ENCODE data around the gene FAM89B.
A peak's percentile ranks its signal among the peaks of the same experiment; 100 is the strongest.
"Not testable (repeated sequence)": the region's sequence is repeated elsewhere in the genome, so short reads cannot be mapped to it uniquely, and the experiment has no call there.

Gene FAM89B

DNA sequence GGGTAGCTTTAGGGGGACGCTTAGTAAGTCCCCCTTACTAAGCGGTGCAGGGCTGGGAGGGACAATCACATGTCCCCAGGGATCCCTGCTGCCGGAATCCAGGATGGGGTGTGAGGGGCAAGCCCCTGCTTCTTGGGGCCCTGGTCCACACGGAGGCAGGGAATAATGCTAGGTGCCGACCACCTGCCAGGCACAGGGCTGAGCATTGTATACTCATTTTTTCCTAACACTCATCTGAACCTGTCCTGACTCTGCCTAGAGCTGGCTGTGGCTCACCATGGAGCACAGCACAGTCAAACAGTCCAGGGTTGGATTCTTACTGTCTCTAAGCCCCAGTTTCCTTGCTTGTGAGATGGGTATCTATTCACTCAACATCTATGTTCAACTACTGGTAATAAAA is 12.8 kb upstream of the FAM89B start:
- Histone ChIP-seq H3K27ac (ENCODE audit: low read depth, low read length) (no peak overlapping the region), H3K4me3 (ENCODE audit: low read length) (no peak overlapping the region), H3K9me3 (ENCODE audit: insufficient read depth, low read depth, low read length) (no peaks in the 10 kb centered on the region), H3K27me3 (ENCODE audit: insufficient read depth, low read length) (peaks cover 26% of the 10 kb centered on the region), H3K4me1 (ENCODE audit: insufficient read depth, low read length) (peaks cover 22% of the 10 kb centered on the region), H3K9ac (ENCODE audit: low read depth, low read length) (no peak overlapping the region), H3K36me3 (ENCODE audit: insufficient read depth, low read length) (no peaks in the 10 kb centered on the region)
- 73% methylated on average over 5 of the region's 5 CpGs for WGBS

DNA sequence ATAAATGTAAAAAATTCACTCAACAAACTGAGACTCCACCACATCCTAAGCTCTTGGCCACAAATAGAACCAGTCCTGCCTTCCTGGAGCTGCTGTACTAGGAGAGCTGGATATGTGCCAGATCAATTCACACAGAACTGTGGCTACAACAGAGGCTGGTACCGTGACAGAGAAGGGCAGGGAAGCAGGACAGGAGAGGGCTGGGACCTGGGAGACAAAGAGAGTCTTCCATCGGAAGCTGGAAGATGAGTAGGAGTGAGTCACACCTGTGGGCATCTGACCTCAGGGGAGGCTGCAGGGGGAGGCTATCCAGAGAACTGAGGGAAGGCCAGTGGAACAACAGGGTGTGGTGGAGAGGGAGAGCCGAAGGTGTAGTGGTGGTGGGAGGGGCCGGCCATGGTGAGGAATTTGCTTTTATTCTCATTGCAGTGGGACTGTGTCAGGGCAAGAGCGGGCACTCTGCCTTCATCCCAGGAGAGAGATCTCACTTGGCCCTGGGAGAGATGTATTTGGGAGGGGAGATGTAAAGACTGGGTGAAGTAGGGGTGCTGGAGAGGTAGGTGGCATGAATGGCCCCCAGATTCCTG is 12.3 kb upstream of the FAM89B start:
- 45% methylated on average over 5 of the region's 5 CpGs for WGBS
- Histone ChIP-seq H3K27me3 (ENCODE audit: insufficient read depth, low read length) (peaks cover 21% of the 10 kb centered on the region), H3K4me3 (ENCODE audit: low read length) (peak overlapping the region; percentile 16; the same call in 1 of the 2 replicates), H3K27ac (ENCODE audit: low read depth, low read length) (no peak overlapping the region), H3K9ac (ENCODE audit: low read depth, low read length) (no peak overlapping the region), H3K36me3 (ENCODE audit: insufficient read depth, low read length) (no peaks in the 10 kb centered on the region), H3K4me1 (ENCODE audit: insufficient read depth, low read length) (peaks cover 22% of the 10 kb centered on the region), H3K9me3 (ENCODE audit: insufficient read depth, low read depth, low read length) (no peaks in the 10 kb centered on the region)

- Histone ChIP-seq H3K9ac (ENCODE audit: low read depth, low read length) (no peak overlapping the region), H3K36me3 (ENCODE audit: insufficient read depth, low read length) (no peaks in the 10 kb centered on the region), H3K4me1 (ENCODE audit: insufficient read depth, low read length) (peaks cover 22% of the 10 kb centered on the region), H3K27ac (ENCODE audit: low read depth, low read length) (0 out of 2 replicates have a peak overlapping the region, but pooled peaks have one; percentile 31), H3K9me3 (ENCODE audit: insufficient read depth, low read depth, low read length) (no peaks in the 10 kb centered on the region), H3K4me3 (ENCODE audit: low read length) (peak overlapping the region; percentile 25), H3K27me3 (ENCODE audit: insufficient read depth, low read length) (peaks cover 20% of the 10 kb centered on the region)
- WGBS, result 16% methylated on average over 15 of the region's 15 CpGs
These were observed 11.6 kb upstream of the FAM89B start for GRCh38 chr11:65560555-65561418.

GRCh38 chr11:65562020-65562419 is 10.3 kb upstream of the FAM89B start:
- no peaks in the 10 kb centered on the region for H3K9me3 ChIP-seq (ENCODE audit: insufficient read depth, low read depth, low read length)
- no peak overlapping the region for H3K27ac ChIP-seq (ENCODE audit: low read depth, low read length)
- peaks cover 22% of the 10 kb centered on the region for H3K4me1 ChIP-seq (ENCODE audit: insufficient read depth, low read length)
- peaks cover 15% of the 10 kb centered on the region for H3K27me3 ChIP-seq (ENCODE audit: insufficient read depth, low read length)
- H3K36me3 ChIP-seq (ENCODE audit: insufficient read depth, low read length), result no peaks in the 10 kb centered on the region
- H3K4me3 ChIP-seq (ENCODE audit: low read length), result no peak overlapping the region
- 94% methylated on average over 7 of the region's 7 CpGs for WGBS
- no peak overlapping the region for H3K9ac ChIP-seq (ENCODE audit: low read depth, low read length)

DNA sequence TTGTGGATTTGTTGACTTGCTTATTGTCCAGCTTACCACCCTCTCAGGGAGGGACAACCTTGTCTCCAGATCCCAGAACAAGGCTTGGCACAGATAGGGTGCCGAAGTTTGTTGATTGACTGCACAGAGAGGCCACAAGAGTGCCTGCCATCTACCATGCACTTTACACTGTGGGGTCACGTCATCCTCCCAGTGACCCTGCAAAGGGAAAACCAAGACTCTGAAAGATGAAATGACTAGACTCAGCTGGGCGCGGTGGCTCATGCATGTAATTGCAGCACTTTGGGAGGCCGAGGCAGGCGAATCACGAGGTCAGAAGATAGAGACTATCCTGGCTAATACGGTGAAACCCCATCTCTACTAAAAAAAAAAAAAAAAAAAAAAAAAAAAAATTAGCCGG is 9.6 kb upstream of the FAM89B start:
- no peaks in the 10 kb centered on the region for H3K9me3 ChIP-seq (ENCODE audit: insufficient read depth, low read depth, low read length)
- H3K4me1 ChIP-seq (ENCODE audit: insufficient read depth, low read length), result peaks cover 18% of the 10 kb centered on the region
- whole genome bisulfite sequencing, result 91% methylated on average over 8 of the region's 9 CpGs
- peaks cover 9% of the 10 kb centered on the region for H3K27me3 ChIP-seq (ENCODE audit: insufficient read depth, low read length)
- no peaks in the 10 kb centered on the region for H3K36me3 ChIP-seq (ENCODE audit: insufficient read depth, low read length)
- no peak overlapping the region for H3K9ac ChIP-seq (ENCODE audit: low read depth, low read length)
- H3K27ac ChIP-seq (ENCODE audit: low read depth, low read length), result no peak overlapping the region
- no peak overlapping the region for H3K4me3 ChIP-seq (ENCODE audit: low read length)

- Histone ChIP-seq H3K9ac (ENCODE audit: low read depth, low read length) (no peak overlapping the region), H3K27me3 (ENCODE audit: insufficient read depth, low read length) (peaks cover 8% of the 10 kb centered on the region), H3K36me3 (ENCODE audit: insufficient read depth, low read length) (no peaks in the 10 kb centered on the region), H3K4me3 (ENCODE audit: low read length) (no peak overlapping the region), H3K4me1 (ENCODE audit: insufficient read depth, low read length) (peaks cover 17% of the 10 kb centered on the region), H3K9me3 (ENCODE audit: insufficient read depth, low read depth, low read length) (no peaks in the 10 kb centered on the region), H3K27ac (ENCODE audit: low read depth, low read length) (no peak overlapping the region)
- 95% methylated on average over 4 of the region's 4 CpGs for WGBS
These were observed 8.7 kb upstream of the FAM89B start for GRCh38 chr11:65563601-65564000.

DNA sequence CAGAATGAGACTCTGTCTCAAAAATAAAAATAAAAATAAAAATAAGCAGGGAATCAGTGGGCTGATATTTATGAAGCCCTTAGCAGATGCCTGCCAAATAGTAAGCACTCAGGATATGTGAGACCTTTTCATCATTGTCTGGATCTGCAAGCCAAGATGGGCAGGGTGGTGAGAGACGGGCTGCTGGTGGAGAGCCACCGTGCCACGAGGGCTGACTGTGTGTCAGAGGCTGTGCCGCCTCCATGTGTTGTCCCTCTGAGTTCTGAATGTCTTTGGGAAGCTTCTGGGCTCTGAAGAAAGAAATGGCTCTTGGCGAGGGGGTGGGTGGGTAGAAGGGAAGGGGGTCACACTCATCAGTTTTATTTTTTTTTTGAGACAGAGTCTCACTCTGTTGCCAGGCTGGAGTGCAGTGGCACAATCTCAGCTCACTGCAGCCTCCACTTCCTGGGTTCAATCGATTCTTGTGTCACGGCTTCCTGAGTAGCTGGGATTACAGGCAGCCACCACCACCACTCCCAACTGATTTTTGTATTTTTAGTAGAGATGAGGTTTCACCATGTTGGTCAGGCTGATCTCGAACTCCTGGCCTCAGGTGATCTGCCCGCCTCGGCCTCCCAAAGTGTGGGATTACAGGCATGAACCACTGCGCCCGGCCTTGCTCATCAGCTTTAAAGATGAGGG is 7.3 kb upstream of the FAM89B start:
- 90% methylated on average over 12 of the region's 12 CpGs for WGBS
- not testable (repeated sequence) for H3K27ac ChIP-seq (ENCODE audit: low read depth, low read length); H3K27me3 ChIP-seq (ENCODE audit: insufficient read depth, low read length)

GRCh38 chr11:65565624-65566453 is 6.5 kb upstream of the FAM89B start:
- H3K4me1 ChIP-seq (ENCODE audit: insufficient read depth, low read length), result peaks cover 13% of the 10 kb centered on the region
- no peak overlapping the region for H3K4me3 ChIP-seq (ENCODE audit: low read length)
- H3K9me3 ChIP-seq (ENCODE audit: insufficient read depth, low read depth, low read length), result no peaks in the 10 kb centered on the region
- H3K27ac ChIP-seq (ENCODE audit: low read depth, low read length), result no peak overlapping the region
- WGBS, result 95% methylated on average over 7 of the region's 7 CpGs
- H3K27me3 ChIP-seq (ENCODE audit: insufficient read depth, low read length), result no peaks in the 10 kb centered on the region
- no peaks in the 10 kb centered on the region for H3K36me3 ChIP-seq (ENCODE audit: insufficient read depth, low read length)
- no peak overlapping the region for H3K9ac ChIP-seq (ENCODE audit: low read depth, low read length)

More for the DNA sequence above, 7.3 kb upstream of the FAM89B start:
- H3K4me3 ChIP-seq (ENCODE audit: low read length); H3K9me3 ChIP-seq (ENCODE audit: insufficient read depth, low read depth, low read length); H3K36me3 ChIP-seq (ENCODE audit: insufficient read depth, low read length); H3K9ac ChIP-seq (ENCODE audit: low read depth, low read length): not testable (repeated sequence)
- peaks cover 19% of the 10 kb centered on the region for H3K4me1 ChIP-seq (ENCODE audit: insufficient read depth, low read length)

GRCh38 chr11:65569164-65569972 is 3.0 kb upstream of the FAM89B start:
- Histone ChIP-seq H3K27ac (ENCODE audit: low read depth, low read length) (peak overlapping the region; percentile 77), H3K36me3 (ENCODE audit: insufficient read depth, low read length) (no peaks in the 10 kb centered on the region), H3K27me3 (ENCODE audit: insufficient read depth, low read length) (peaks cover 5% of the 10 kb centered on the region), H3K9me3 (ENCODE audit: insufficient read depth, low read depth, low read length) (no peaks in the 10 kb centered on the region), H3K4me1 (ENCODE audit: insufficient read depth, low read length) (peaks cover 17% of the 10 kb centered on the region; the same call in 1 of the 2 replicates), H3K4me3 (ENCODE audit: low read length) (peak overlapping the region; percentile 90), H3K9ac (ENCODE audit: low read depth, low read length) (peak overlapping the region; percentile 70)
- WGBS, result 22% methylated on average over 28 of the region's 28 CpGs

Data from HUES64 (cell line).